SK-N-SH treated with all-trans-retinoic acid at 6 μM for 48 hours (cell line): Measurements from ENCODE around the gene MRI1.

Experiments
- ATAC-seq: fragments of 200-7000 bp; cut with Tn5 transposase; 3 replicates; pipeline ENCODE4 v1.9.1; 2020; ENCODE audit warnings: mild to moderate bottlenecking, moderate library complexity
- ARNTL ChIP-seq: fragments of 450-650 bp; formaldehyde crosslinking; IDR thresholded peaks from 2 replicates; pipeline ENCODE4 v1.5.0; 2020; ENCODE audit warnings: low read depth, mild to moderate bottlenecking, moderate library complexity, borderline replicate concordance
- BACH2 ChIP-seq: fragments of 250-450 bp; sonication (Bioruptor Pico); IDR thresholded peaks from 2 replicates; pipeline ENCODE4 v1.9.0; 2021; ENCODE audit warnings: mild to moderate bottlenecking, borderline replicate concordance
- CSDC2 ChIP-seq: fragments of 250-450 bp; sonication (Bioruptor Pico); IDR thresholded peaks from 2 replicates; pipeline ENCODE4 v1.5.0; 2020; ENCODE audit warnings: mild to moderate bottlenecking, moderate library complexity
- ESRRG ChIP-seq: fragments of 250-450 bp; sonication (Bioruptor Pico); IDR thresholded peaks from 2 replicates; pipeline ENCODE4 v1.6.1; 2021; ENCODE audit warnings: mild to moderate bottlenecking
- GLIS3 ChIP-seq: fragments of 250-450 bp; sonication (Bioruptor Pico); IDR thresholded peaks from 2 replicates; pipeline ENCODE4 v1.5.0; 2020; ENCODE audit warnings: mild to moderate bottlenecking, moderate library complexity
- ISL1 ChIP-seq: fragments of 250-450 bp; sonication (Bioruptor Pico); IDR thresholded peaks from 2 replicates; pipeline ENCODE4 v2.1.2; 2022; ENCODE audit warnings: mild to moderate bottlenecking, moderate library complexity
- OSR1 ChIP-seq: fragments of 250-450 bp; sonication (Bioruptor Pico); IDR thresholded peaks from 2 replicates; pipeline ENCODE4 v1.8.0; 2022; ENCODE audit warnings: moderate library complexity, mild to moderate bottlenecking, inconsistent platforms
- PPARA ChIP-seq: fragments of 250-450 bp; sonication (Bioruptor Pico); IDR thresholded peaks from 2 replicates; pipeline ENCODE4 v1.5.0; 2020; ENCODE audit warnings: mild to moderate bottlenecking, borderline replicate concordance
- RARB ChIP-seq: fragments of 250-450 bp; sonication (Bioruptor Pico); IDR thresholded peaks from 2 replicates; pipeline ENCODE4 v1.8.0; 2021; ENCODE audit warnings: mild to moderate bottlenecking, moderate library complexity
- SNAI2 ChIP-seq: fragments of 250-450 bp; sonication (Bioruptor Pico); IDR thresholded peaks from 2 replicates; pipeline ENCODE4 v1.5.0; 2020; ENCODE audit warnings: mild to moderate bottlenecking, moderate library complexity
- TOX ChIP-seq: fragments of 250-450 bp; sonication (Bioruptor Pico); IDR thresholded peaks from 2 replicates; pipeline ENCODE4 v1.8.0; 2021; ENCODE audit warnings: mild to moderate bottlenecking, moderate library complexity, borderline replicate concordance
- ZC3H10 ChIP-seq: fragments of 250-450 bp; sonication (Bioruptor Pico); IDR thresholded peaks from 2 replicates; pipeline ENCODE4 v1.5.1; 2021; ENCODE audit warnings: mild to moderate bottlenecking, moderate library complexity
- ZFP3 ChIP-seq: fragments of 250-450 bp; sonication (Bioruptor Pico); IDR thresholded peaks from 2 replicates; pipeline ENCODE4 v1.5.0; 2020; ENCODE audit warnings: mild to moderate bottlenecking, moderate library complexity
- ZFP30 ChIP-seq: fragments of 450-650 bp; formaldehyde crosslinking; IDR thresholded peaks from 2 replicates; pipeline ENCODE4 v1.5.0; 2022; ENCODE audit warnings: mild to moderate bottlenecking, moderate library complexity
- ZNF565 ChIP-seq: fragments of 450-650 bp; formaldehyde crosslinking; conservative IDR thresholded peaks from 2 replicates; pipeline ENCODE4 v1.5.0; 2020; ENCODE audit warnings: low read depth, mild to moderate bottlenecking, moderate library complexity
- ZNF70 ChIP-seq: fragments of 450-650 bp; formaldehyde crosslinking; IDR thresholded peaks from 2 replicates; pipeline ENCODE4 v1.5.0; 2020; ENCODE audit warnings: mild to moderate bottlenecking, moderate library complexity
- ZNF8 ChIP-seq: fragments of 450-650 bp; formaldehyde crosslinking; IDR thresholded peaks from 2 replicates; pipeline ENCODE4 v1.5.0; 2020; ENCODE audit warnings: mild to moderate bottlenecking, moderate library complexity
- TF ChIP-seq, protein P1 (sequence below): fragments of 250-450 bp; sonication (Bioruptor Pico); IDR thresholded peaks from 2 replicates; pipeline ENCODE4 v1.8.0; 2020; ENCODE audit warnings: mild to moderate bottlenecking, moderate library complexity, borderline replicate concordance
- TF ChIP-seq, protein P2 (sequence below): fragments of 250-450 bp; sonication (Bioruptor Pico); IDR thresholded peaks from 2 replicates; pipeline ENCODE4 v1.5.1; 2021; ENCODE audit warnings: mild to moderate bottlenecking, moderate library complexity
- TF ChIP-seq, protein P3 (sequence below): fragments of 250-450 bp; sonication (Bioruptor Pico); IDR thresholded peaks from 2 replicates; pipeline ENCODE4 v1.5.0; 2020; ENCODE audit warnings: mild to moderate bottlenecking, moderate library complexity
- TF ChIP-seq, protein P4 (sequence below): fragments of 250-450 bp; sonication (Bioruptor Pico); IDR thresholded peaks from 2 replicates; pipeline ENCODE4 v1.8.0; 2021; ENCODE audit warnings: low read depth, mild to moderate bottlenecking, moderate library complexity, borderline replicate concordance
- TF ChIP-seq, protein P5 (sequence below): fragments of 250-450 bp; sonication (Bioruptor Pico); IDR thresholded peaks from 2 replicates; pipeline ENCODE4 v1.5.1; 2020; ENCODE audit warnings: low read depth, mild to moderate bottlenecking, moderate library complexity

MRI1 gene

DNA sequence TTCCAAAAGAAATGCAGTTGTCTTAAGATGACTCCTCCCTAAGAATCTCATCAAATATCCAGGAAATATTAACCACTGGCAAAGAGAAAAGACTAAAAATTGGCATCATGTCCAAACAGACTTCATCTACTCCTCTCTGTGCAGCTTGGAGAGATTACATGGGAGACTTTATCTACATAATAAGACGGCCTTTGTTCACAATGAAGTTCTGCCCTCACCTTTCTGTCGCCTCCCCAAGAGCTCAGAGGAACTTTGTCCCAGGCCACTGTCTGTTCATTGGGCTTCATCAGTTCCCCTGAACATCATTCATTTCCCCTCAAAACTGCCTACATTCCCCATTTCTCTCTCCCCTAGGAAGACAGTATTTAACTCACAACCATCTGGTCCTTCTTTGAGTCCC lies 22.4 kb upstream of the MRI1 start:
- TF ChIP-seq, protein P1, sequence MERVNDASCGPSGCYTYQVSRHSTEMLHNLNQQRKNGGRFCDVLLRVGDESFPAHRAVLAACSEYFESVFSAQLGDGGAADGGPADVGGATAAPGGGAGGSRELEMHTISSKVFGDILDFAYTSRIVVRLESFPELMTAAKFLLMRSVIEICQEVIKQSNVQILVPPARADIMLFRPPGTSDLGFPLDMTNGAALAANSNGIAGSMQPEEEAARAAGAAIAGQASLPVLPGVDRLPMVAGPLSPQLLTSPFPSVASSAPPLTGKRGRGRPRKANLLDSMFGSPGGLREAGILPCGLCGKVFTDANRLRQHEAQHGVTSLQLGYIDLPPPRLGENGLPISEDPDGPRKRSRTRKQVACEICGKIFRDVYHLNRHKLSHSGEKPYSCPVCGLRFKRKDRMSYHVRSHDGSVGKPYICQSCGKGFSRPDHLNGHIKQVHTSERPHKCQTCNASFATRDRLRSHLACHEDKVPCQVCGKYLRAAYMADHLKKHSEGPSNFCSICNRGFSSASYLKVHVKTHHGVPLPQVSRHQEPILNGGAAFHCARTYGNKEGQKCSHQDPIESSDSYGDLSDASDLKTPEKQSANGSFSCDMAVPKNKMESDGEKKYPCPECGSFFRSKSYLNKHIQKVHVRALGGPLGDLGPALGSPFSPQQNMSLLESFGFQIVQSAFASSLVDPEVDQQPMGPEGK: no peak
- TF ChIP-seq BACH2 (CRISPR knock-in tag): no peak
- no peak for TF ChIP-seq ZNF8 (CRISPR knock-in tag)
- TF ChIP-seq, protein P2, sequence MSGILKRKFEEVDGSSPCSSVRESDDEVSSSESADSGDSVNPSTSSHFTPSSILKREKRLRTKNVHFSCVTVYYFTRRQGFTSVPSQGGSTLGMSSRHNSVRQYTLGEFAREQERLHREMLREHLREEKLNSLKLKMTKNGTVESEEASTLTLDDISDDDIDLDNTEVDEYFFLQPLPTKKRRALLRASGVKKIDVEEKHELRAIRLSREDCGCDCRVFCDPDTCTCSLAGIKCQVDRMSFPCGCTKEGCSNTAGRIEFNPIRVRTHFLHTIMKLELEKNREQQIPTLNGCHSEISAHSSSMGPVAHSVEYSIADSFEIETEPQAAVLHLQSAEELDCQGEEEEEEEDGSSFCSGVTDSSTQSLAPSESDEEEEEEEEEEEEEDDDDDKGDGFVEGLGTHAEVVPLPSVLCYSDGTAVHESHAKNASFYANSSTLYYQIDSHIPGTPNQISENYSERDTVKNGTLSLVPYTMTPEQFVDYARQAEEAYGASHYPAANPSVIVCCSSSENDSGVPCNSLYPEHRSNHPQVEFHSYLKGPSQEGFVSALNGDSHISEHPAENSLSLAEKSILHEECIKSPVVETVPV: no peak
- TF ChIP-seq GLIS3: no peak
- no peak for TF ChIP-seq ZNF70 (CRISPR knock-in tag)
- no peak for TF ChIP-seq OSR1 (CRISPR knock-in tag)
- TF ChIP-seq ZC3H10: no peak
- TF ChIP-seq ESRRG: no peak
- TF ChIP-seq ZNF565 (CRISPR knock-in tag): no peak
- TF ChIP-seq, protein P3, sequence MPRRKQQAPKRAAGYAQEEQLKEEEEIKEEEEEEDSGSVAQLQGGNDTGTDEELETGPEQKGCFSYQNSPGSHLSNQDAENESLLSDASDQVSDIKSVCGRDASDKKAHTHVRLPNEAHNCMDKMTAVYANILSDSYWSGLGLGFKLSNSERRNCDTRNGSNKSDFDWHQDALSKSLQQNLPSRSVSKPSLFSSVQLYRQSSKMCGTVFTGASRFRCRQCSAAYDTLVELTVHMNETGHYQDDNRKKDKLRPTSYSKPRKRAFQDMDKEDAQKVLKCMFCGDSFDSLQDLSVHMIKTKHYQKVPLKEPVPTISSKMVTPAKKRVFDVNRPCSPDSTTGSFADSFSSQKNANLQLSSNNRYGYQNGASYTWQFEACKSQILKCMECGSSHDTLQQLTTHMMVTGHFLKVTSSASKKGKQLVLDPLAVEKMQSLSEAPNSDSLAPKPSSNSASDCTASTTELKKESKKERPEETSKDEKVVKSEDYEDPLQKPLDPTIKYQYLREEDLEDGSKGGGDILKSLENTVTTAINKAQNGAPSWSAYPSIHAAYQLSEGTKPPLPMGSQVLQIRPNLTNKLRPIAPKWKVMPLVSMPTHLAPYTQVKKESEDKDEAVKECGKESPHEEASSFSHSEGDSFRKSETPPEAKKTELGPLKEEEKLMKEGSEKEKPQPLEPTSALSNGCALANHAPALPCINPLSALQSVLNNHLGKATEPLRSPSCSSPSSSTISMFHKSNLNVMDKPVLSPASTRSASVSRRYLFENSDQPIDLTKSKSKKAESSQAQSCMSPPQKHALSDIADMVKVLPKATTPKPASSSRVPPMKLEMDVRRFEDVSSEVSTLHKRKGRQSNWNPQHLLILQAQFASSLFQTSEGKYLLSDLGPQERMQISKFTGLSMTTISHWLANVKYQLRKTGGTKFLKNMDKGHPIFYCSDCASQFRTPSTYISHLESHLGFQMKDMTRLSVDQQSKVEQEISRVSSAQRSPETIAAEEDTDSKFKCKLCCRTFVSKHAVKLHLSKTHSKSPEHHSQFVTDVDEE: no peak
- no peak for TF ChIP-seq SNAI2 (CRISPR knock-in tag)
- TF ChIP-seq CSDC2 (CRISPR knock-in tag): no peak
- no peak for TF ChIP-seq ARNTL
- TF ChIP-seq TOX: no peak
- TF ChIP-seq PPARA: no peak
- TF ChIP-seq RARB (CRISPR knock-in tag): no peak
- no peak for TF ChIP-seq ZFP3 (CRISPR knock-in tag)
- ATAC-seq: no peak

DNA sequence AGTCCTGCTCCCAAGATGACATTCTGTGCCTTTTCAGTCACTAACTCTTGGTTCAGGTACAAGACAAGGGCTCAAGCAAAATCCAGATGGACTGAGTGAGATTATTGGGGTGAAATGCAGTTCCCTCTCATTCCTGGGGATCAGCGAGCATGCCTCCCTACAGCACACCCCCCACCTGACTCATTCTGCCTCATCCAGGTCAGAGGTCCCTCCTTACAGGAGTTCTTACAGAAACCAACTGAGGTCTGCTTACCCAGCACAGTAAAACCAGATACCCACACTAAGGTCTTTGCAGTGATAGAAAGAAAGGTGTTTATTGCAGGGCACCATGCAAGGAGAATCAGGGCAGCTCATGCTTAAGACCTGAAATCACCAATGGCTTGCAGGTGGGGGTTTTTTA lies 21.6 kb upstream of the MRI1 start:
- TF ChIP-seq ISL1 (CRISPR knock-in tag) (no peak), ARNTL (no peak), OSR1 (CRISPR knock-in tag) (no peak), ZFP30 (no peak), GLIS3 (no peak), RARB (CRISPR knock-in tag) (no peak), ZNF565 (CRISPR knock-in tag) (no peak), ZNF8 (CRISPR knock-in tag) (no peak), ZNF70 (CRISPR knock-in tag) (no peak), SNAI2 (CRISPR knock-in tag) (no peak), TOX (no peak), ESRRG (no peak), BACH2 (CRISPR knock-in tag) (no peak)
- TF ChIP-seq, protein P2: no peak
- TF ChIP-seq, protein P4, sequence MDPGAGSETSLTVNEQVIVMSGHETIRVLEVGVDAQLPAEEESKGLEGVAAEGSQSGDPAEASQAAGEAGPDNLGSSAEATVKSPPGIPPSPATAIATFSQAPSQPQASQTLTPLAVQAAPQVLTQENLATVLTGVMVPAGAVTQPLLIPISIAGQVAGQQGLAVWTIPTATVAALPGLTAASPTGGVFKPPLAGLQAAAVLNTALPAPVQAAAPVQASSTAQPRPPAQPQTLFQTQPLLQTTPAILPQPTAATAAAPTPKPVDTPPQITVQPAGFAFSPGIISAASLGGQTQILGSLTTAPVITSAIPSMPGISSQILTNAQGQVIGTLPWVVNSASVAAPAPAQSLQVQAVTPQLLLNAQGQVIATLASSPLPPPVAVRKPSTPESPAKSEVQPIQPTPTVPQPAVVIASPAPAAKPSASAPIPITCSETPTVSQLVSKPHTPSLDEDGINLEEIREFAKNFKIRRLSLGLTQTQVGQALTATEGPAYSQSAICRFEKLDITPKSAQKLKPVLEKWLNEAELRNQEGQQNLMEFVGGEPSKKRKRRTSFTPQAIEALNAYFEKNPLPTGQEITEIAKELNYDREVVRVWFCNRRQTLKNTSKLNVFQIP: no peak
- TF ChIP-seq, protein P5, sequence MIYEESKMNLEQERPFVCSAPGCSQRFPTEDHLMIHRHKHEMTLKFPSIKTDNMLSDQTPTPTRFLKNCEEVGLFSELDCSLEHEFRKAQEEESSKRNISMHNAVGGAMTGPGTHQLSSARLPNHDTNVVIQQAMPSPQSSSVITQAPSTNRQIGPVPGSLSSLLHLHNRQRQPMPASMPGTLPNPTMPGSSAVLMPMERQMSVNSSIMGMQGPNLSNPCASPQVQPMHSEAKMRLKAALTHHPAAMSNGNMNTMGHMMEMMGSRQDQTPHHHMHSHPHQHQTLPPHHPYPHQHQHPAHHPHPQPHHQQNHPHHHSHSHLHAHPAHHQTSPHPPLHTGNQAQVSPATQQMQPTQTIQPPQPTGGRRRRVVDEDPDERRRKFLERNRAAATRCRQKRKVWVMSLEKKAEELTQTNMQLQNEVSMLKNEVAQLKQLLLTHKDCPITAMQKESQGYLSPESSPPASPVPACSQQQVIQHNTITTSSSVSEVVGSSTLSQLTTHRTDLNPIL (CRISPR knock-in tag): no peak
- TF ChIP-seq, protein P1: no peak
- TF ChIP-seq, protein P3: no peak
- ATAC-seq: no peak
